ENCODE results near the gene SOCS3. TPM values are rescaled to one million over a fixed set of nuclear protein-coding genes. Genes with fewer than 3 reads are reported as not detected.

SOCS3 gene
- total and polyA plus RNA-seq, 2 experiments from 2014 or later: 31.2 to 50.6 TPM

DNA sequence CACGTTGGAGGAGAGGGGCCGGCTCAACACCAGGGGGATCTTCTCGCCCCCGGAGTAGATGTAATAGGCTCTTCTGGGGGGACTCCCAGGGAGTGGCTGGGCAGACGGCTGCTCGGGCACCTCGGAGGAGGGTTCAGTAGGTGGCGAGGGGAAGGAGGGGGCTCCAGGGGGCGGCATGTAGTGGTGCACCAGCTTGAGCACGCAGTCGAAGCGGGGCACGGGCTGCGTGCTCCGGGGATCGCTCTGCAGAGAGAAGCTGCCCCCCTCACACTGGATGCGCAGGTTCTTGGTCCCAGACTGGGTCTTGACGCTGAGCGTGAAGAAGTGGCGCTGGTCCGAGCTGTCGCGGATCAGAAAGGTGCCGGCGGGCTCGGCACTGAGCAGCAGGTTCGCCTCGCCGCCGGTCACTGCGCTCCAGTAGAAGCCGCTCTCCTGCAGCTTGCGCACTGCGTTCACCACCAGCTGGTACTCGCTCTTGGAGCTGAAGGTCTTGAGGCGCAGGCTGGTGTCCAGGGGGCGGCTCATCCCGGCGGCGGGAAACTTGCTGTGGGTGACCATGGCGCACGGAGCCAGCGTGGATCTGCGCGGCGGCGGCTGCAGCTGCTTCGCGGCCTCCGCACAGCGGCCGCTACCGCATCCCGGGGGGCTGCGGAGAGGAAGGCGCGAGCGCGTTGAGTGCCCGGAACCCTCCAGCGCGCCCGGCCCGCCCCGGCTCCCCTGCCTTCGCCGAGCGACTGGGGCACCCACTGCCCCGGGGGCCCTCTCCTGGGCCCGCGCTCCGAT lies 1.1 kb downstream of the SOCS3 start:
- DNase-seq: peak; percentile 70
- in situ Hi-C loops (cut with MboI): loop anchor here (5.0 kb wide), 1 partner anchor 64 kb away; no protein-coding TSS in a partner anchor

DNA sequence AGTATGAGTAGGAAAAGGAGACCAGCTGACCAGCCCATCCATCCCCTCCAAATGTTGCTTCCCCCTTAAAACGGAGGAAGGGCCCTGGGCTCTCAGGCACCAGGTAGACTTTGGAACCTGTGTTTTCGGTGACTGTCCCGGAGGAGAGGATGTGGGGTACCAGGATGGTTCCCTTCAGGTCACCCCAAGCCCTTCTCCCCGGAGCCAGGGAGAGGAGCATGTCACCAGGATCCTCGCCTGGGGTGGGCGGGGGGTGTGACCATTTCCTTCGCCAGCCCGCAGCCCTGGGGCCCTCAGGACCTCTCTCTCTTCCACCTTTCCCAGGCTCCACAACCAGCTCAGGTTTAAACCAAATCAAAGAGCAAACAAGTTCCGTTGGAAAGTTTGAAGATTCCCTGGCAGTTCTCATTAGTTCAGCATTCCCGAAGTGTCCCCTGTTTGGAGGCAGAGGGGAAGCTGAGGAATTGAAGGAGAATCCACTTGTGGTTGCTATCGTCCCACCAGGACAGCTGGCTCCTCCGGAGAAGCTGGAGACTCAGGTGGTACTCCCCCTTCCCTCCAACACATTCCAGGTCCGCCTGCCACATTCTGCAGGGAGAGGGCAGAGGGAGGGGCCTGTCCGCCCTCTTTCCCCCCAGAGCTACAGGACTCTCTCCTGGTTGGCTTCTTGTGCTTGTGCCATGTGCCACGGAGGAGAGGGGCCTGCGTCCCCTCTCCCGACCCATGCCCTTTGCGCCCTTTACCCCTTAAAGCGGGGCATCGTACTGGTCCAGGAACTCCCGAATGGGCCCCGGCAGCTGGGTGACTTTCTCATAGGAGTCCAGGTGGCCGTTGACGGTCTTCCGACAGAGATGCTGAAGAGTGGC lies 2.0 kb downstream of the SOCS3 start:
- Histone ChIP-seq H3K9ac (peak overlapping the region; percentile 96), H2AFZ (no peak overlapping the region), H3K4me2 (ENCODE audit: unreplicated experiment) (peak overlapping the region; percentile 86), H3F3A (ENCODE audit: insufficient read depth) (peaks cover 42% of the 10 kb centered on the region), H3K79me2 (ENCODE audit: insufficient read depth) (peaks cover 42% of the 10 kb centered on the region), H4K20me1 (ENCODE audit: insufficient read depth) (peaks cover 9% of the 10 kb centered on the region; the same call in 1 of the 2 replicates), H3K4me1 (ENCODE audit: insufficient read depth) (peaks cover 36% of the 10 kb centered on the region), H3K9me2 (ENCODE audit: insufficient read depth) (no peaks in the 10 kb centered on the region), H3K36me3 (ENCODE audit: low read depth) (peaks cover 6% of the 10 kb centered on the region; the same call in 1 of the 2 replicates), H3K27ac (peak overlapping the region; percentile 74), H3K27me3 (replicated peaks; ENCODE audit: insufficient read depth) (no peaks in the 10 kb centered on the region), H3K4me3 (peak overlapping the region; percentile 88), H3K9me3 (ENCODE audit: low read depth) (no peaks in the 10 kb centered on the region)
- 50 to 55% methylated on average over 21 to 25 of the region's 25 CpGs for WGBS, 2 experiments (ENCODE audit: low coverage in 1 of 2, low lambda C conversion rate in 2 of 2, missing lambda C conversion rate in 2 of 2)
- in situ Hi-C loops (cut with MboI): loop anchor here (5.0 kb wide), 1 partner anchor 64 kb away; no protein-coding TSS in a partner anchor
- TF ChIP-seq EZH2 (IDR thresholded peaks at IDR 0.05; ENCODE audit: insufficient read depth, poor library complexity, severe bottlenecking) (no peak), EZH2phosphoT487 (IDR thresholded peaks at IDR 0.05; ENCODE audit: insufficient read depth, low read depth) (no peak)
- DNase-seq: peak; percentile 23

More for the DNA sequence above, 1.1 kb downstream of the SOCS3 start:
- Histone ChIP-seq H3K4me2 (ENCODE audit: unreplicated experiment) (peak overlapping the region; percentile 86), H2AFZ (no peak overlapping the region), H3K36me3 (ENCODE audit: low read depth) (peaks cover 6% of the 10 kb centered on the region; the same call in 1 of the 2 replicates), H4K20me1 (ENCODE audit: insufficient read depth) (peaks cover 9% of the 10 kb centered on the region; the same call in 1 of the 2 replicates), H3K9ac (peak overlapping the region; percentile 96), H3F3A (ENCODE audit: insufficient read depth) (peaks cover 36% of the 10 kb centered on the region), H3K9me2 (ENCODE audit: insufficient read depth) (no peaks in the 10 kb centered on the region), H3K27me3 (replicated peaks; ENCODE audit: insufficient read depth) (no peaks in the 10 kb centered on the region), H3K27ac (peak overlapping the region; percentile 86), H3K4me1 (ENCODE audit: insufficient read depth) (peaks cover 30% of the 10 kb centered on the region), H3K4me3 (peak overlapping the region; percentile 88), H3K79me2 (ENCODE audit: insufficient read depth) (peaks cover 42% of the 10 kb centered on the region), H3K9me3 (ENCODE audit: low read depth) (no peaks in the 10 kb centered on the region)
- no peak for TF ChIP-seq EZH2phosphoT487 (IDR thresholded peaks at IDR 0.05; ENCODE audit: insufficient read depth, low read depth)
- no peak for TF ChIP-seq EZH2 (IDR thresholded peaks at IDR 0.05; ENCODE audit: insufficient read depth, poor library complexity, severe bottlenecking)
- WGBS, 2 experiments (ENCODE audit: low coverage in 1 of 2, low lambda C conversion rate in 2 of 2, missing lambda C conversion rate in 2 of 2): 11 to 15% methylated on average over 44 to 62 of the region's 72 CpGs

- Histone ChIP-seq H3K9me3 (ENCODE audit: low read depth) (no peaks in the 10 kb centered on the region), H3K4me3 (peak overlapping the region; percentile 88), H3K27me3 (replicated peaks; ENCODE audit: insufficient read depth) (no peaks in the 10 kb centered on the region), H3K79me2 (ENCODE audit: insufficient read depth) (peaks cover 42% of the 10 kb centered on the region), H3K9ac (peak overlapping the region; percentile 96), H3K4me1 (ENCODE audit: insufficient read depth) (peaks cover 40% of the 10 kb centered on the region), H2AFZ (no peak overlapping the region), H3K9me2 (ENCODE audit: insufficient read depth) (no peaks in the 10 kb centered on the region), H3F3A (ENCODE audit: insufficient read depth) (peaks cover 46% of the 10 kb centered on the region), H4K20me1 (ENCODE audit: insufficient read depth) (peaks cover 9% of the 10 kb centered on the region; the same call in 1 of the 2 replicates), H3K36me3 (ENCODE audit: low read depth) (peaks cover 6% of the 10 kb centered on the region; the same call in 1 of the 2 replicates), H3K27ac (peak overlapping the region; percentile 74), H3K4me2 (ENCODE audit: unreplicated experiment) (peak overlapping the region; percentile 86)
- peak; percentile 79 for DNase-seq
- TF ChIP-seq EZH2phosphoT487 (IDR thresholded peaks at IDR 0.05; ENCODE audit: insufficient read depth, low read depth) (no peak), EZH2 (IDR thresholded peaks at IDR 0.05; ENCODE audit: insufficient read depth, poor library complexity, severe bottlenecking) (no peak)
- in situ Hi-C loops (cut with MboI): loop anchor here (5.0 kb wide), 1 partner anchor 65 kb away; no protein-coding TSS in a partner anchor
- WGBS, 2 experiments (ENCODE audit: low coverage in 1 of 2, low lambda C conversion rate in 2 of 2, missing lambda C conversion rate in 2 of 2): 32 to 35% methylated on average over 6 to 7 of the region's 7 CpGs
These were observed 2.7 kb downstream of the SOCS3 start for GRCh38 chr17:78357177-78357586.
